HG03064 (cell line): Measurements from ENCODE around the gene ARHGAP29.

Experiments used
- ATAC-seq: cut with Tn5 transposase; IDR thresholded peaks from one replicate; pipeline ENCODE4 v1.9.1; 2021; ENCODE audit warnings: low read depth; ENCODE audit not compliant: unreplicated experiment

Gene ARHGAP29

GRCh38 chr1:94237291-94238226, at the start of gene ARHGAP29:
ARHGAP29 (minus strand) TSS chr1:94237584; CDS start chr1:94231611, 5,973 bp downstream.
- peak; percentile 93 for ATAC-seq

- no peak for ATAC-seq
These were observed 49.6 kb upstream of the ARHGAP29 start for GRCh38 chr1:94286864-94287437.

GRCh38 chr1:94285031-94285654, 47.8 kb upstream of the ARHGAP29 start:
- ATAC-seq = no peak

GRCh38 chr1:94284476-94284875, 47.1 kb upstream of the ARHGAP29 start:
- peak; percentile 63 for ATAC-seq

- ATAC-seq = no peak
These were observed 46.1 kb upstream of the ARHGAP29 start for GRCh38 chr1:94283462-94283861.

GRCh38 chr1:94282143-94282711, 44.8 kb upstream of the ARHGAP29 start:
- no peak for ATAC-seq

- ATAC-seq = no peak
These were observed 44.2 kb upstream of the ARHGAP29 start for GRCh38 chr1:94281361-94282142.

GRCh38 chr1:94280541-94280940, 43.2 kb upstream of the ARHGAP29 start:
- ATAC-seq = no peak

- no peak for ATAC-seq
These were observed 42.1 kb upstream of the ARHGAP29 start for GRCh38 chr1:94279462-94279861.

GRCh38 chr1:94279038-94279437, 41.7 kb upstream of the ARHGAP29 start:
- no peak for ATAC-seq

GRCh38 chr1:94276988-94277434, 39.6 kb upstream of the ARHGAP29 start:
- ATAC-seq = no peak

GRCh38 chr1:94275083-94275482, 37.7 kb upstream of the ARHGAP29 start:
- ATAC-seq = no peak

- ATAC-seq = no peak
These were observed 37.2 kb upstream of the ARHGAP29 start for GRCh38 chr1:94274561-94274960.

GRCh38 chr1:94273111-94273510, 35.7 kb upstream of the ARHGAP29 start:
- ATAC-seq = no peak

- ATAC-seq = no peak
These were observed 35.0 kb upstream of the ARHGAP29 start for GRCh38 chr1:94272388-94272787.

- ATAC-seq = no peak
These were observed 34.0 kb upstream of the ARHGAP29 start for GRCh38 chr1:94271373-94271772.

- ATAC-seq = no peak
These were observed 33.4 kb upstream of the ARHGAP29 start for GRCh38 chr1:94270801-94271203.

GRCh38 chr1:94269921-94270320, 32.5 kb upstream of the ARHGAP29 start:
- ATAC-seq = no peak

GRCh38 chr1:94265906-94266305, 28.5 kb upstream of the ARHGAP29 start:
- ATAC-seq = no peak

GRCh38 chr1:94265011-94265422, 27.6 kb upstream of the ARHGAP29 start:
- ATAC-seq = no peak
